ENCODE measurements around the gene GRAMD1A. TPM values are rescaled to one million over a fixed set of nuclear protein-coding genes. Genes with fewer than 3 reads are reported as not detected.

Gene GRAMD1A
- total RNA-seq, 1 donor from 2014 or later: 26.2 TPM

GRCh38 chr19:35039881-35040825 is 40.0 kb downstream of the GRAMD1A start:
- Histone ChIP-seq H3K4me3 (peak overlapping the region; percentile 50), H3K27ac (replicated peaks) (peak overlapping the region; percentile 89), H3K4me1 (peaks cover 58% of the 10 kb centered on the region), H3K27me3 (ENCODE audit: low read depth) (no peaks in the 10 kb centered on the region), H3K9me3 (replicated peaks) (no peaks in the 10 kb centered on the region), H3K36me3 (no peaks in the 10 kb centered on the region)
- intact Hi-C loops (cut with micrococcal nuclease): no loop called here
- TF ChIP-seq CTCF (IDR thresholded peaks at IDR 0.05; ENCODE audit: borderline replicate concordance): no peak
- DNase-seq: no peak

DNA sequence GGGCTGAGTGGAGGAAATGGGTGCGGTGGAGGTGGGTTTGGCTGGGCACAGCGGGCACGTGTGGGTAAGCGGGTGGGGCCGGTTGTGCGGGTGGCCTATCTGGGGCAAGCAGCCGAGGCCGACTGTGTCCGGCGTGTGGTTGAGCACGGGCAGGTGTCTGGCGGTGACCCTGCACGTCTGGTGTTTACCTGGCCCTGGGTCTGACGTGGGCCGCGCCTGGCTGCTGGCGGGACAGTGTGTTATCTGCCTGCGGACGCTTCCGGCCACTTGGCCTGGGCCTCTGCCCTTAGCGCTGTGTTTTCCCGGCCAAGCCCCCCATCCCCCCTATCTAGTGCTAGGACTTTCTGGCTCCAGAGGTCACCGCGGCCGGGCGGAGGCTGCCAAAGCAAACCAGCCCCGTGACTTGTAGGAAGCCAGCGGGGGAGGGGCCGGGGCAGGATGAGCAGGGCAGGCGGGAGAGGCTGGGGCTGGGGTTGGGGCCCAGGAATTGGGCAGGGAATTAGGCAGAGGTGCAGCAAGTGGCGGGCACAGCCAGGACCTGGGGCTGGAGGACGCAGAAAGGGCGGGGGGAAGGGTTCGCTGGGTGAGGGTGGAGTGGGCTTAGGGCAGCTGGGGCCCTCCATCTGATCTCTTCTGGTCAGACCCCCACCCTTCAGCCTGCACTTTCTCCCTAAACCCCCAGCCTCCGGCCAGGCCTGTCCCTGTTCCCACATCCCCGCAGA is 40.9 kb downstream of the GRAMD1A start:
- H3K9me3 ChIP-seq (replicated peaks): no peaks in the 10 kb centered on the region
- peak overlapping the region; percentile 89 for H3K27ac ChIP-seq (replicated peaks)
- H3K4me1 ChIP-seq: peaks cover 58% of the 10 kb centered on the region
- intact Hi-C loops (cut with micrococcal nuclease): no loop called here
- H3K36me3 ChIP-seq: no peaks in the 10 kb centered on the region
- H3K4me3 ChIP-seq: peak overlapping the region; percentile 50
- TF ChIP-seq CTCF (IDR thresholded peaks at IDR 0.05; ENCODE audit: borderline replicate concordance): no peak
- H3K27me3 ChIP-seq (ENCODE audit: low read depth): no peaks in the 10 kb centered on the region
- peak; percentile 95 for DNase-seq

DNA sequence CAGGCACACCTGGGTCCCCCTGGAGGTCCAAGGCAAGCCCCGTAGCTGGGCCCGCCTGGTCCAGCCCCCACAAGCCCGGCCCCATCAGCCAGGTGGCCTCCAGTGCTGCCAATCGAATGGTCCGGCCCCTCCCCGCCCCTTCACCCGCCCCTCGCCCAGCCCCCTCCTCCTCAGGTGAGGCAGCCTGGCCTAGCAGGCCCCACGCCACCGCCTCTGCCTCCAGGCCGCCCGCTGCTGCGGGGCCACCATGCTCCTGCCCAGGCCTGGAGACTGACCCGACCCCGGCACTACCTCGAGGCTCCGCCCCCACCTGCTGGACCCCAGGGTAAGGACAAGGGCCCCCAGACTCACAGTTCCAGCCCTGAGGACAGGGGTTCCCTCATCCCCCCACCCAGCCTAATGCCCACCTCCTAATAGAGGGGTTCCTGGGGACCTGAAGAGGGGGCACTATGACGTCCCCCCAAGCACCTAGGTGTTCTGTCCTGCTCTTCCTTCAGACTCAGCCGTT is 41.5 kb downstream of the GRAMD1A start, which contains the start of gene HPN:
Gene HPN (plus strand): TSS at position 174 of the 508 bp plus-strand sequence. CDS start 786 bp downstream, outside the sequence.
- H3K9me3 ChIP-seq (replicated peaks): no peaks in the 10 kb centered on the region
- intact Hi-C loops (cut with micrococcal nuclease): no loop called here
- H3K36me3 ChIP-seq: no peaks in the 10 kb centered on the region
- no peak for DNase-seq
- peaks cover 58% of the 10 kb centered on the region for H3K4me1 ChIP-seq
- no peaks in the 10 kb centered on the region for H3K27me3 ChIP-seq (ENCODE audit: low read depth)
- H3K4me3 ChIP-seq: peak within 1 kb of the TSS; percentile 50
- H3K27ac ChIP-seq (replicated peaks): peak within 1 kb of the TSS; percentile 89
- TF ChIP-seq CTCF (IDR thresholded peaks at IDR 0.05; ENCODE audit: borderline replicate concordance): no peak

DNA sequence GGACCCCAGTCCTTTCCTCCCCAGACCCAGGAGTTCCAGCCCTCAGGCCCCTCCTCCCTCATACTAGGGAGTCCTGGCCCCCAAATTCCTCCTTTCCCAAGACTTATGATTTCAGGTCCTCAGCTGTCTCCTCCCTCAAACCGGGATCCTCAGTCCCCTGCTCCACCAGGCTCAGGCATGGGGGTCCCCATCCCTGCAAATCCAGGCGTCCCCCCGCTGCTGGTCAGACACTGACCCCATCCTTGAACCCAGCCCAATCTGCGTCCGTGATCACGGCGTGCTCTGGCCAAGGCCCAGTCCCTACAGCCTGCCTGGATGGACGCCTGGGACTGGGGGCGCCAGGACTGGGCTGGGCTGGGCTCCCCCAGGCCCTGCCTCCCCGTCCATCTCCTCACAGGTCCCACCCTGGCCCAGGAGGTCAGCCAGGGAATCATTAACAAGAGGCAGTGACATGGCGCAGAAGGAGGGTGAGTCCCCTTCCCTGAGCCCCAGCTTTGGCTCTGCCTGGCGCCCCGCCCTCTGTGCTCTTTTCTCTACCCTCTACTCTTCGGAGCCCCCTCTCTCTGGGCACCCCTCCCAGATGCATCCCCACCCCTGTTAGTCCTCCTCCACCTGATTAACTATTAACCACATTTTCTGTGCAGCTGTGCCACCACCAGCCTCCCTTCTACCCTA is 42.1 kb downstream of the GRAMD1A start:
- peaks cover 57% of the 10 kb centered on the region for H3K4me1 ChIP-seq

More for the DNA sequence above, 42.1 kb downstream of the GRAMD1A start:
- TF ChIP-seq CTCF (IDR thresholded peaks at IDR 0.05; ENCODE audit: borderline replicate concordance): no peak
- Histone ChIP-seq H3K9me3 (replicated peaks) (no peaks in the 10 kb centered on the region), H3K4me3 (no peak overlapping the region), H3K27me3 (ENCODE audit: low read depth) (no peaks in the 10 kb centered on the region), H3K36me3 (no peaks in the 10 kb centered on the region), H3K27ac (replicated peaks) (peak overlapping the region; percentile 89)
- intact Hi-C loops (cut with micrococcal nuclease): no loop called here
- no peak for DNase-seq

Measured in left ventricle myocardium inferior (tissue), 1 donor.